Stimulated activated CD8-positive, alpha-beta memory T cell treated with anti-CD3 and anti-CD28 coated beads, Interleukin-15, amount 100 ng/mL, for 48 hours (primary cell): ENCODE results near the gene CPM.
"Not testable (repeated sequence)": the region's sequence is repeated elsewhere in the genome, so short reads cannot be mapped to it uniquely, and the experiment has no call there.

Experiments used
- DNase-seq, 2 donors: peaks; one replicate each; pipeline ENCODE4 v3.0.0-alpha.2; 2020; ENCODE audit warnings: low read depth in 2 of 2

CPM gene

GRCh38 chr12:68851592-68852306, 81.2 kb downstream of the CPM start:
- no peak for DNase-seq

- DNase-seq, result no peak
Measured at GRCh38 chr12:68850390-68850789, 82.6 kb downstream of the CPM start.

- DNase-seq, result no peak
Measured at GRCh38 chr12:68846811-68847210, 86.2 kb downstream of the CPM start.

GRCh38 chr12:68844788-68845695, 87.9 kb downstream of the CPM start:
- DNase-seq, result no peak

DNA sequence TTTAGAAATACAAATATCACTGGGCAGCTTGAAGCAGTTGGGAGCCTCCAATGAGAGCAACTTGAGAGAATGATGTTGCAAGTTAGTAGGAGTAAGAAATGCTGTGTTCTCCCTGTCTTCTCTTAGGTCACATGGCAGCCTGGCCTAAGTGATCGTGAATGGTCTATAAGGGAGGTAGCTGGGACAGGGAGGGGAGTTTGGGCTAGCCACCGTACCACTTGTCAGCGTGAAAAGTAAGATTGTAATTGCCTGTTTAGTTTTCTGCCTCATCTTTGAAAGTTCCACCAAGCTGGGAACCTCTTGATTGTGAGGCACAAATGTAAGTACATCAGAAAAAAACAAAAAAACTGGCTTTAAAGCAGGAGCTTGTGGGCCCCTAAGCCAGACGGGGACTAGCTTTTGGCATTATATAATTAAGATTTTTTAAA, 88.6 kb downstream of the CPM start:
- DNase-seq, result no peak

- DNase-seq, result no peak
Measured at GRCh38 chr12:68842784-68843567, 90.0 kb downstream of the CPM start.

DNA sequence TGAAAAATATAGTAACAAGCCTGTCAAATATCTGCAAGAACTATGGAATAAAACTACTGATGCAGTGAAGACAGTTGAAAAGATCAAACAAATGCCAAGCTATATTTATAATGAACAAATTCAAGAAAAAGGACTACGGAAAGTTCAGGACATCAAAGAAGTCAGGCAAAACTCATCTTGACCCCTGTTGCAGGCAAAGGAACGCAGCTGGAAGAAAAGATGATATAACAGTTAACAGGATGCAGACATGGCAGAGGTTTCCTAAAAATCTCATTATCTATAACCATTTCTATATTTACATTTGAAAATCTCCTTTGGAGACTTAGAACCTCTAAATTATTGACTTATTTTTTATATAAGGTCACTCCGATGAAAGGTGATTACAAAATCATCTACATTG, 90.8 kb downstream of the CPM start:
- DNase-seq, result no peak

GRCh38 chr12:68841717-68842116, 91.3 kb downstream of the CPM start:
- no peak for DNase-seq

DNA sequence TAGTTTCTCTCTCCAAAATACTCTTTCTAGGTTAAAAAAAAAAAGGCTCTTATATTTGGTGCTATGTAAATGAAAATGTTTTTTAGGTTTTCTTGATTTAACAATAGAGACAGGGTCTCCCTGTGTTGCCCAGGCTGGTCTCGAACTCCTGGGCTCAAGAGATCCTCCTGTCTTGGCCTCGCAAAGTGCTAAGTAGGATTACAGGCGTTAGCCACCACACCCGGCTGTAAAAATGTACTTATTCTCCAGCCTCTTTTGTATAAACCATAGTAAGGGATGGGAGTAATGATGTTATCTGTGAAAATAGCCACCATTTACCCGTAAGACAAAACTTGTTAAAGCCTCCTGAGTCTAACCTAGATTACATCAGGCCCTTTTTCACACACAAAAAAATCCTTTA, 91.8 kb downstream of the CPM start:
- not testable (repeated sequence) for DNase-seq

GRCh38 chr12:68839183-68840147, 93.5 kb downstream of the CPM start:
- DNase-seq, result no peak

DNA sequence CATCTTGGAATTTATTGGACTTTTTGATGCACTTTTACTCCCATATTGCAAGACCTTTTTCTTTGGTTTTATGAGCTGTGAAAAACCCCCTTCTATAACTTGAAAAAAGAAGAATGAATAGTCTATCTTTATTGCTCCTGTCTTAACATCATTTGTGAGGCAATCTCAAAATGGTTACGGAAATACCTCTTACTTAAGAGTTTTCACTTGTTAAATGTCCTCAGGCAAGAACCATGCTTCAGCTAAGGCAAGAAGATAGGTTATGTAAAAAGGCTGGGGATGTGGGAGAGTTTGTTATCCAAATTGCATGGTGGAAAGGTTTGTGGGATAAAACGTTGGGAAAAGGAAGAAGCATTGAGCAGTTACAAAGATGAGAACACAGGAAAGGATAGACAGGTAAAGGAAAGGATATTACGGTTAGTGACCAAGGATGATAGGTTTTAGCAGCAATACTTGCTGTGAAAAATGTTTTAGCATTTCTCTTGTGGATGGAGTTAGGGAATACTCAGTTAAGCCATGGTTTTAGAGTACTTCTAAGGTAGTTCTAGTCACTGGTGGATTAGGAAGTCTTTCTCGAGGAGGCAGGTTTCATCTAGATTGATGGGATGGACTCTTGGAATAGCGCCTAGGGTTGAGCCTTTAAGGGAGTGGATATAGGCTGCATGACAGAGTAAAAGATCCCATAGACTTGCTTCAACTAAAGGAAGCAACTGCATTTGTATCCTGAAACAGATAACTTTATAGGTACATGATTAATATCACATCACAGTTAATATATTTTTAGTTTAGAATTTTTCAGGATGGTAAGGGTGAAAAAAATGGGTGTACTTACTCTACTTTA, 94.7 kb downstream of the CPM start:
- DNase-seq, result no peak

DNA sequence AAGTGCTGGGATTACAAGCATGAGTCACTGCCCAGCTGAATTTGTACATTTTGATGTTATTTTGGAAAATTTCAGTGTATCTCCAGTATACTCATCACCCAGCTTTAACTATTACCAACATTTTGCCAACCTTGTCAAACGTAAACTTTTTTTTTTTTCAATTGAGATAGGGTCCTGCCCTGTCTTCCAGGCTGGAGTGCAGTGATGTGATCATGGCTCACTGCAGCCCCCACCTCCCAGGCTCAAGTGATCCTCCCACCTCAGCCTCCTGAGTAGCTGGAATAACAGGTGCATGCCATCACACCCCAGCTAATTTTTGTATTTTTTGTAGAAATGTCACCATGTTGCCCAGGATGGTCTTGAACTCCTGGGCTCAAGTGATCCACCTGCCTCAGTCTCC, 95.8 kb downstream of the CPM start:
- no peak for DNase-seq

- DNase-seq, result no peak
Measured at GRCh38 chr12:68835333-68835908, 97.5 kb downstream of the CPM start.

- no peak for DNase-seq
Measured at GRCh38 chr12:68833508-68833907, 99.5 kb downstream of the CPM start.

DNA sequence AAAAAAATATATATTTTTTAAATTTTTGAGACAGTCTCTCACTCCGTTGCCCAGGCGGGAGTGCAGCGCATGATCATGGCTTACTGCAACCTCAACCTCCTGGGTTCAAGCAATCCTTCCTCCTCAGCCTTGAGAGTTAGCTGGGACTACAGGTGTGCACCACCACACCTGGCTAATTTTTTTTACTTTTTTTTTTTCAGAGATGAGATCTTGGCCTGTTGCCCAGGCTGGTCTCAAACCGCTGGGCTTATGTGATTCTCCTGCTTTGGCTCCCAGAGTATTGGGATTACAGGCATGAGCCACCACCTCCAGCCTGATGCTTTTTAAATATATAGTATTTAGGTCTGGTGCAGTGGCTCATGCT, 100.5 kb downstream of the CPM start:
- DNase-seq, result no peak

GRCh38 chr12:68831751-68832503, 101.0 kb downstream of the CPM start:
- DNase-seq, result no peak

DNA sequence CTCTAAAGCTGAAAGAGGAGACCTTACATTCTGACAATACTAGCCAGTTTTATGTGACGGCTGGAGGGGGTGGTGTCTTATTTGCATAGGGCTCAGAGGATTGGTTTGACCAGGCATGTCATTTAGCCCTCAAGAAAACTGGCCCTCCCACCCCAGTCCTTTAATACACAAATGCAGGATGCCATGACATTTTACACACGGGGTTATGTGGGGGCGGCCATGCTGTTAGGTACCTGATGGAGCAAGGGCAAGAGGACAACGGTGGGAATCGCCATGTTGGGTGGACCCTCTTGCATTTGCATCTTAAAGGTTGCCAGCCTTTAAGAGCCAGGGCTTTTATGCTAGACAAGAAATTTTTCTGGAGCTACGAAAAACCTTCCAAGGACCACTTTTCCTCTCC, 101.7 kb downstream of the CPM start:
- DNase-seq, result no peak

DNA sequence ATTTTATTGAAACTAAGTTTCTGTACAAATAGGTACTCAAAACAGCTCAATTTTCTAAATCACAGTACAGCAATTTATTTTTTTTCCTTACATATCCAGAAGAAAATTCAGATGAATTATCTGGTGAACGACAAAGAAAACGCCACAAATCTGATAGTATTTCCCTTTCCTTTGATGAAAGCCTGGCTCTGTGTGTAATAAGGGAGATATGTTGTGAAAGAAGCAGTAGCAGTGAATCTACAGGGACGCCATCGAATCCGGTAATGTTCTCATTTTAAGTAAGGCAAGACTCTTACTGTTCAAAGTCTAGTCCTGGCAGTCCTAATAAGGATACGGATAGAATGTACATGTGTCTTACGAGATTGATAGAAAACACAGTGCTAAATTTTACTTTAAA, 104.3 kb downstream of the CPM start:
- DNase-seq, result no peak
